Stomach smooth muscle (tissue), 2 donors: Measurements from ENCODE around the gene NSUN4.

Source experiments
- H3K27ac ChIP-seq: one replicate; pipeline ENCODE4 v1.7.0; 2013; ENCODE audit warnings: mild to moderate bottlenecking, low read length, inconsistent platforms
- H3K27me3 ChIP-seq, 2 donors: one replicate each; pipeline ENCODE4 v1.7.0; 2013; ENCODE audit warnings: low read length in 2 of 2; ENCODE audit not compliant: insufficient read depth in 2 of 2, control insufficient read depth in 1 of 2
- H3K36me3 ChIP-seq, 2 donors: one replicate each; pipeline ENCODE4 v1.7.0; 2013; ENCODE audit warnings: low read length in 2 of 2; ENCODE audit not compliant: control insufficient read depth in 2 of 2, insufficient read depth in 2 of 2
- H3K4me1 ChIP-seq: one replicate; pipeline ENCODE4 v1.7.0; 2013; ENCODE audit warnings: low read length; ENCODE audit not compliant: control insufficient read depth, insufficient read depth
- H3K4me3 ChIP-seq, 2 donors: one replicate each; pipeline ENCODE4 v1.7.0; 2013; ENCODE audit warnings: low read length in 2 of 2
- H3K9ac ChIP-seq, 2 donors: one replicate each; pipeline ENCODE4 v1.7.0; 2013; ENCODE audit warnings: low read length in 2 of 2, mild to moderate bottlenecking in 1 of 2
- H3K9me3 ChIP-seq, 2 donors: one replicate each; pipeline ENCODE4 v1.7.0; 2013; ENCODE audit warnings: low read length in 2 of 2; ENCODE audit not compliant: control insufficient read depth in 2 of 2
- donor health status: healthy.
- donor health status: Pancreatic carcinoma.

NSUN4 gene

DNA sequence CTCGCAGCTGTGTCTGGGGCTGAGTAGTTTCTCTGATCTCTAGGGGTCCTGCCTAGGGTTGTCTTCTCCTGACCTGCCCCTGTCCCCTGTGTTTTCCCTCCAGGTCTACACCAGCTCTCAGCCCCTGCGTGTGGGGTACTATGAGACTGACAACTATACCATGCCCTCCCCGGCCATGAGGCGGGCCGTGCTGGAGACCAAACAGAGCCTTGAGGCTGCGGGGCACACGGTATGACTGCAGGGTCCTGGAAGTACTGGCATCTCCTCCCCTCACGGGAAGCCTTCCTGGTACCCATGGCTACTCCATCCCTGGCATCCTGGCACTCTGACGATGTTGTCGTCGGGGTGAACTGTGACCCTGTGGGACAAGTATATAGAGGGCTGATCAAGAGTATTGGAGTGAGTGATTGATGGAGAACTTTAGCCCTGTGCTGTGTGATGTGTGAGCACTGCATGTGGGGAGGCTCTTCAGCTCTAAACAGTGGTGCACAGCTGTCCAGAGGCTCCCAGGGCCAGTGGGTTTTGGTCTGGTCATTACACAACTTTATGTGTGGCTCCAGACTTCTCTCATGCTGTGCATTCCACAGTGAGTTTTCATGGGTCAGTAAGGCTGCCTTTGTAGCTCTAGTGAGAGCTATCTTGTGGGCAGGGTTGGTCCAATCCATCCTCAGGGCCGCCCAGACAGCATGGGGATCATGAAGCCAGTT is 67.9 kb downstream of the NSUN4 start:
- Histone ChIP-seq H3K4me3 (no peak overlapping the region), H3K4me1 (peaks cover 6% of the 10 kb centered on the region), H3K9ac (no peak overlapping the region), H3K9me3 (no peaks in the 10 kb centered on the region), H3K36me3 (peaks cover 3 to 9% of the 10 kb centered on the region in 2 donors), H3K27me3 (no peaks in the 10 kb centered on the region), H3K27ac (no peak overlapping the region)

DNA sequence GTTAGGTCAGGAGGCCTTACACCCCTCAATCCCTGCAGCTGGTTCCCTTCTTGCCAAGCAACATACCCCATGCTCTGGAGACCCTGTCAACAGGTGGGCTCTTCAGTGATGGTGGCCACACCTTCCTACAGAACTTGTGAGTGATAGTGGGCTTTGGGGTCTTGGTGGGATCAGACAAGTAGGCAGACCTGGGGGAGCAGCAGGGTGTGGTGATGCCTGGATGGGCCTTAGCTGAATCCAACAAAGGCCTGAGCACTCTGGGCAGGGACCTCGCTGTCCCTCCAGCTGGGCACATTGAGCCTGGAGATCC is 68.4 kb downstream of the NSUN4 start:
- no peak overlapping the region for H3K9ac ChIP-seq
- H3K9me3 ChIP-seq, result no peaks in the 10 kb centered on the region
- H3K4me3 ChIP-seq, result no peak overlapping the region
- H3K27ac ChIP-seq, result no peak overlapping the region
- H3K36me3 ChIP-seq, result peaks cover 3 to 9% of the 10 kb centered on the region in 2 donors
- H3K27me3 ChIP-seq, result no peaks in the 10 kb centered on the region
- H3K4me1 ChIP-seq, result peaks cover 6% of the 10 kb centered on the region

DNA sequence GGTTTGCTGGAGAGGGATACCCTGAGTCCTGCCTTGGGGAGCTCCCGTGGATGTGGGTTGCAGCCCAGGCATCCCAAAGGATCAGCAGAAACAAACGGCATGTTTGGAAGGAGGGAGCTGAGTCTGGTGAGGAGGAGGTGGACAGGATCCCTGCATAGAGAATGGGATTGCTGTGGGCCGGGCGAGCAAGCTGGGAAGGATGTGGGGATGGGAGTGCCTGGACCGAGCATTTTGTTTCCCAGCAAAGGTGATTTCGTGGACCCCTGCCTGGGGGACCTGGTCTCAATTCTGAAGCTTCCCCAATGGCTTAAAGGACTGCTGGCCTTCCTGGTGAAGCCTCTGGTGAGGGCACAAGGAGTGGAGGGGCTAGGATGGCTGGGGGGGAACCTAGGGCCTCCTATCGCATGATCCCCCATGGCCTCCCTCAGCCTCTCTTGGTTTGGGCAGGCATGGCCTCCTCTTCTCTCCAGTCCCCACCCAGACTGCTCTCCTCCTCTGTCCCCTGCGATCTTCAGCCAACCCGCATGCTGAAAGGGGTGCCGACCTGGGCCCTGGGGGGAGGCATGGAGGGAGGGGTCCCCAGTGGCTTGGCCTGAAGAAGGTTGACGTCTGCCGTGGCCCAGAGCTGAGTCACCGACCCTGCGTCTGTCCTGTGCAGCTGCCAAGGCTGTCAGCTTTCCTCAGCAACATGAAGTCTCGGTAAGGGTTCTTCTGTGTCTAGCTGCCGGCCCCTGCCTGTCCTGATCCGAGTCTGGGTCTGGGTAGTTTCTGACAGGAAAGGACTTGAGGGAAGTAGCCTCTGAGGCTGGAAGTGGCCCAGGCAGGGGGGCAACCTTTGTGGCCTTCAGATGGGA is 69.8 kb downstream of the NSUN4 start:
- peaks cover 3 to 9% of the 10 kb centered on the region in 2 donors for H3K36me3 ChIP-seq
- no peaks in the 10 kb centered on the region for H3K27me3 ChIP-seq
- H3K9me3 ChIP-seq, result no peaks in the 10 kb centered on the region
- no peak overlapping the region for H3K27ac ChIP-seq
- H3K4me3 ChIP-seq, result no peak overlapping the region
- peaks cover 6% of the 10 kb centered on the region for H3K4me1 ChIP-seq
- no peak overlapping the region for H3K9ac ChIP-seq

GRCh38 chr1:46411010-46411405 is 70.4 kb downstream of the NSUN4 start:
- no peak overlapping the region for H3K27ac ChIP-seq
- peaks cover 3 to 9% of the 10 kb centered on the region in 2 donors for H3K36me3 ChIP-seq
- H3K9ac ChIP-seq, result no peak overlapping the region
- peaks cover 3% of the 10 kb centered on the region for H3K4me1 ChIP-seq
- no peaks in the 10 kb centered on the region for H3K9me3 ChIP-seq
- no peak overlapping the region for H3K4me3 ChIP-seq
- no peaks in the 10 kb centered on the region for H3K27me3 ChIP-seq
